WTC11 (cell line): Measurements from ENCODE around the gene RNF128. TPM values are rescaled to one million over a fixed set of nuclear protein-coding genes. Genes with fewer than 3 reads are reported as not detected.

ENCODE experiments used
- ATAC-seq: fragments of 200-7000 bp; cut with Tn5 transposase; 2 replicates; pipeline ENCODE4 v1.10.0; 2021; ENCODE audit warnings: mild to moderate bottlenecking, moderate library complexity
- Bru-seq: library from RNA; stranded (reverse); fragments of 400-500 nt; gene quantifications from one replicate; lab custom pipeline; 2021; lab: Mats Ljungman, UMichigan
- CTCF ChIA-PET: fragments of 300-600 bp; sonication (Branson Sonifier 250); formaldehyde crosslinking; loops from one replicate; lab custom pipeline; 2021; ENCODE audit warnings: antibody characterized with exemption; lab: Charles Lee
- POLR2A ChIA-PET: fragments of 350-600 bp; sonication (Branson Sonifier 250); formaldehyde crosslinking; loops from one replicate; lab custom pipeline; 2021; ENCODE audit warnings: antibody characterized with exemption; lab: Charles Lee
- DNase-seq: peaks from one replicate; pipeline ENCODE4 v3.0.0; 2021; ENCODE audit warnings: low spot score
- H3K27ac Mint-ChIP-seq: 2 replicates; pipeline ENCODE4 v1.8.0; 2021; ENCODE audit warnings: mixed read lengths
- H3K27me3 Mint-ChIP-seq: 2 replicates; pipeline ENCODE4 v1.8.0; 2021; ENCODE audit warnings: low read depth, mild to moderate bottlenecking, moderate library complexity, mixed read lengths
- H3K36me3 Mint-ChIP-seq: 2 replicates; pipeline ENCODE4 v1.8.0; 2021; ENCODE audit warnings: mixed read lengths
- H3K4me1 Mint-ChIP-seq: 2 replicates; pipeline ENCODE4 v1.8.0; 2022; ENCODE audit warnings: mixed read lengths
- H3K4me3 Mint-ChIP-seq: 2 replicates; pipeline ENCODE4 v1.8.0; 2021; ENCODE audit warnings: mild to moderate bottlenecking, moderate library complexity, mixed read lengths
- H3K9me3 Mint-ChIP-seq: 2 replicates; pipeline ENCODE4 v1.8.0; 2021; ENCODE audit warnings: mixed read lengths
- ESRRA ChIP-seq: sonication (generic); formaldehyde crosslinking; IDR thresholded peaks from 2 replicates; pipeline ENCODE4 v1.8.1; 2022; ENCODE audit warnings: mild to moderate bottlenecking, missing genetic modification reagents, borderline replicate concordance
- ETV6 ChIP-seq: sonication (generic); formaldehyde crosslinking; IDR thresholded peaks from 2 replicates; pipeline ENCODE4 v1.8.1; 2022; ENCODE audit warnings: mild to moderate bottlenecking, missing genetic modification reagents
- GABPB1 ChIP-seq: sonication (generic); formaldehyde crosslinking; IDR thresholded peaks from 2 replicates; pipeline ENCODE4 v1.8.1; 2023; ENCODE audit warnings: mild to moderate bottlenecking, missing genetic modification reagents
- JAZF1 ChIP-seq: fragments of 250-450 bp; sonication (Bioruptor Pico); IDR thresholded peaks from 2 replicates; pipeline ENCODE4 v1.9.0; 2021; ENCODE audit warnings: moderate library complexity, mild to moderate bottlenecking, inconsistent platforms
- OVOL2 ChIP-seq: fragments of 250-450 bp; sonication (Bioruptor Pico); IDR thresholded peaks from 2 replicates; pipeline ENCODE4 v1.9.0; 2021; ENCODE audit warnings: mild to moderate bottlenecking, borderline replicate concordance
- PRRX2 ChIP-seq: fragments of 250-450 bp; sonication (Bioruptor Pico); IDR thresholded peaks from 2 replicates; pipeline ENCODE4 v1.8.0; 2021; ENCODE audit warnings: mild to moderate bottlenecking
- SP1 ChIP-seq: sonication (generic); formaldehyde crosslinking; conservative IDR thresholded peaks from 2 replicates; pipeline ENCODE4 v1.8.1; 2022; ENCODE audit warnings: missing genetic modification reagents
- TCF7 ChIP-seq: sonication (generic); formaldehyde crosslinking; IDR thresholded peaks from 2 replicates; pipeline ENCODE4 v1.8.0; 2022; ENCODE audit warnings: mild to moderate bottlenecking, low read depth, missing genetic modification reagents, moderate library complexity
- ZNF416 ChIP-seq: fragments of 250-450 bp; sonication (Bioruptor Pico); IDR thresholded peaks from 2 replicates; pipeline ENCODE4 v1.9.0; 2021; ENCODE audit warnings: mild to moderate bottlenecking, inconsistent platforms
- ZNF423 ChIP-seq: fragments of 250-450 bp; sonication (Bioruptor Pico); IDR thresholded peaks from 2 replicates; pipeline ENCODE4 v2.1.2; 2022; ENCODE audit warnings: mild to moderate bottlenecking, moderate library complexity
- long read RNA-seq, 3 experiments: library from RNA in 1 of 3; library from capped mRNA in 1 of 3; library from polyadenylated mRNA in 1 of 3; unstranded in 2 of 3; stranded (forward) in 1 of 3; transcript quantifications; one replicate each; pipeline ENCODE4 v2.0.0, GENCODE V29; 2021
- total RNA-seq: library from RNA; stranded (reverse); gene quantifications from 3 replicates; pipeline ENCODE4 v1.2.3, GENCODE V29; 2021
- TF ChIP-seq, protein P1 (sequence below): sonication (generic); formaldehyde crosslinking; IDR thresholded peaks from 2 replicates; pipeline ENCODE4 v1.8.1; 2022; ENCODE audit warnings: mild to moderate bottlenecking, moderate library complexity, missing genetic modification reagents
- TF ChIP-seq, protein P2 (sequence below): sonication (generic); formaldehyde crosslinking; IDR thresholded peaks from 2 replicates; pipeline ENCODE4 v1.8.0; 2023; ENCODE audit warnings: mild to moderate bottlenecking, missing genetic modification reagents
- TF ChIP-seq, protein P3 (sequence below): sonication (generic); formaldehyde crosslinking; IDR thresholded peaks from 2 replicates; pipeline ENCODE4 v1.8.0; 2022; ENCODE audit warnings: mild to moderate bottlenecking, missing genetic modification reagents
- TF ChIP-seq, protein P4 (sequence below): sonication (generic); formaldehyde crosslinking; conservative IDR thresholded peaks from 2 replicates; pipeline ENCODE4 v1.8.1; 2022; ENCODE audit warnings: mild to moderate bottlenecking, missing genetic modification reagents
- TF ChIP-seq, protein P5 (sequence below): sonication (generic); formaldehyde crosslinking; IDR thresholded peaks from 2 replicates; pipeline ENCODE4 v1.8.0; 2022; ENCODE audit warnings: missing genetic modification reagents
- TF ChIP-seq, protein P6 (sequence below): fragments of 250-450 bp; sonication (Bioruptor Pico); IDR thresholded peaks from 2 replicates; pipeline ENCODE4 v1.9.0; 2021; ENCODE audit warnings: mild to moderate bottlenecking, borderline replicate concordance

The RNF128 gene, protein sequence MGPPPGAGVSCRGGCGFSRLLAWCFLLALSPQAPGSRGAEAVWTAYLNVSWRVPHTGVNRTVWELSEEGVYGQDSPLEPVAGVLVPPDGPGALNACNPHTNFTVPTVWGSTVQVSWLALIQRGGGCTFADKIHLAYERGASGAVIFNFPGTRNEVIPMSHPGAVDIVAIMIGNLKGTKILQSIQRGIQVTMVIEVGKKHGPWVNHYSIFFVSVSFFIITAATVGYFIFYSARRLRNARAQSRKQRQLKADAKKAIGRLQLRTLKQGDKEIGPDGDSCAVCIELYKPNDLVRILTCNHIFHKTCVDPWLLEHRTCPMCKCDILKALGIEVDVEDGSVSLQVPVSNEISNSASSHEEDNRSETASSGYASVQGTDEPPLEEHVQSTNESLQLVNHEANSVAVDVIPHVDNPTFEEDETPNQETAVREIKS
- total RNA-seq = 0.99 to 1.1 TPM (median 1.0 TPM) in 3 replicates
- percentile 29 among the genes with signal in this experiment for Bru-seq, nascent RNA
- long read RNA-seq, experiment 1, partial matches to known transcripts = 0 of 3 reads
- long read RNA-seq, experiment 1, other reads (novel, unspliced or antisense) = 1 of 3 reads
- long read RNA-seq, experiment 2, partial matches to known transcripts = 0 of 3 reads
- long read RNA-seq, experiment 2, other reads (novel, unspliced or antisense) = 0 of 3 reads
- long read RNA-seq, experiment 3 = 0 reads

DNA sequence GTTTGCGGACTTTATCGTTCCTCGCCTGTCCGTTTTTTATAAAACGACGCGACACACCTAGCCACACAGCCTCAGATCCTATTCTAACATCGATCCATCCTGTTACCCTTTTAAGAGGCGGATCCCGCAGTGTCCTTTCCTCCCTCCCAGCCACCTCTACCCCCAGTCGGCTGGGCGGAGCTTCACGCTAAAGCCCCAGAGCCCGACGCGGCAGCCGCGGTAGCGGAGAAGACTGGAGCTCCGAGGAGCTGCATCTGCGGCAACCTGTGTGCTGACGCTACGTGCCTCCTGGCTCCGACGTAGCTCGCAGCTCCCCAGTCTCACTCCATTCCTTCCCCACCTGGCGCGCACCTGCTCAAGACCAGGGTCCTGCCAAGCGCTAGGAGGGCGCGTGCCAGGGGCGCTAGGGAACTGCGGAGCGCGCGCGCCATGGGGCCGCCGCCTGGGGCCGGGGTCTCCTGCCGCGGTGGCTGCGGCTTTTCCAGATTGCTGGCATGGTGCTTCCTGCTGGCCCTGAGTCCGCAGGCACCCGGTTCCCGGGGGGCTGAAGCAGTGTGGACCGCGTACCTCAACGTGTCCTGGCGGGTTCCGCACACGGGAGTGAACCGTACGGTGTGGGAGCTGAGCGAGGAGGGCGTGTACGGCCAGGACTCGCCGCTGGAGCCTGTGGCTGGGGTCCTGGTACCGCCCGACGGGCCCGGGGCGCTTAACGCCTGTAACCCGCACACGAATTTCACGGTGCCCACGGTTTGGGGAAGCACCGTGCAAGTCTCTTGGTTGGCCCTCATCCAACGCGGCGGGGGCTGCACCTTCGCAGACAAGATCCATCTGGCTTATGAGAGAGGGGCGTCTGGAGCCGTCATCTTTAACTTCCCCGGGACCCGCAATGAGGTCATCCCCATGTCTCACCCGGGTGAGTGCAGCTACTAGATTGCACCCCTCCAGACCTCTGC, at the start of gene RNF128:
Gene RNF128, plus strand, starts transcription at position 217 of the 953 bp plus-strand sequence. Its CDS starts 213 bp downstream, at position 430.
- TF ChIP-seq ZNF423 (peak; percentile 81), SP1 (CRISPR knock-in tag) (0 out of 2 replicates have a peak, but pooled peaks have one; percentile 68), GABPB1 (0 out of 2 replicates have a peak, but pooled peaks have one; percentile 28), ESRRA (CRISPR knock-in tag) (no peak), TCF7 (no peak), ETV6 (0 out of 2 replicates have a peak, but pooled peaks have one; percentile 32)
- TF ChIP-seq, protein P1, sequence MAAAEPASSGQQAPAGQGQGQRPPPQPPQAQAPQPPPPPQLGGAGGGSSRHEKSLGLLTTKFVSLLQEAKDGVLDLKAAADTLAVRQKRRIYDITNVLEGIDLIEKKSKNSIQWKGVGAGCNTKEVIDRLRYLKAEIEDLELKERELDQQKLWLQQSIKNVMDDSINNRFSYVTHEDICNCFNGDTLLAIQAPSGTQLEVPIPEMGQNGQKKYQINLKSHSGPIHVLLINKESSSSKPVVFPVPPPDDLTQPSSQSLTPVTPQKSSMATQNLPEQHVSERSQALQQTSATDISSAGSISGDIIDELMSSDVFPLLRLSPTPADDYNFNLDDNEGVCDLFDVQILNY = 0 out of 2 replicates have a peak, but pooled peaks have one; percentile 39
- TF ChIP-seq, protein P2, sequence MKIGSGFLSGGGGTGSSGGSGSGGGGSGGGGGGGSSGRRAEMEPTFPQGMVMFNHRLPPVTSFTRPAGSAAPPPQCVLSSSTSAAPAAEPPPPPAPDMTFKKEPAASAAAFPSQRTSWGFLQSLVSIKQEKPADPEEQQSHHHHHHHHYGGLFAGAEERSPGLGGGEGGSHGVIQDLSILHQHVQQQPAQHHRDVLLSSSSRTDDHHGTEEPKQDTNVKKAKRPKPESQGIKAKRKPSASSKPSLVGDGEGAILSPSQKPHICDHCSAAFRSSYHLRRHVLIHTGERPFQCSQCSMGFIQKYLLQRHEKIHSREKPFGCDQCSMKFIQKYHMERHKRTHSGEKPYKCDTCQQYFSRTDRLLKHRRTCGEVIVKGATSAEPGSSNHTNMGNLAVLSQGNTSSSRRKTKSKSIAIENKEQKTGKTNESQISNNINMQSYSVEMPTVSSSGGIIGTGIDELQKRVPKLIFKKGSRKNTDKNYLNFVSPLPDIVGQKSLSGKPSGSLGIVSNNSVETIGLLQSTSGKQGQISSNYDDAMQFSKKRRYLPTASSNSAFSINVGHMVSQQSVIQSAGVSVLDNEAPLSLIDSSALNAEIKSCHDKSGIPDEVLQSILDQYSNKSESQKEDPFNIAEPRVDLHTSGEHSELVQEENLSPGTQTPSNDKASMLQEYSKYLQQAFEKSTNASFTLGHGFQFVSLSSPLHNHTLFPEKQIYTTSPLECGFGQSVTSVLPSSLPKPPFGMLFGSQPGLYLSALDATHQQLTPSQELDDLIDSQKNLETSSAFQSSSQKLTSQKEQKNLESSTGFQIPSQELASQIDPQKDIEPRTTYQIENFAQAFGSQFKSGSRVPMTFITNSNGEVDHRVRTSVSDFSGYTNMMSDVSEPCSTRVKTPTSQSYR = no peak
- TF ChIP-seq, protein P3, sequence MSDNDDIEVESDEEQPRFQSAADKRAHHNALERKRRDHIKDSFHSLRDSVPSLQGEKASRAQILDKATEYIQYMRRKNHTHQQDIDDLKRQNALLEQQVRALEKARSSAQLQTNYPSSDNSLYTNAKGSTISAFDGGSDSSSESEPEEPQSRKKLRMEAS (CRISPR knock-in tag) = no peak
- TF ChIP-seq, all 79 proteins: peak for 5
- peaks cover 9% of the 10 kb centered on the region for H3K4me1 Mint-ChIP-seq
- H3K27ac Mint-ChIP-seq = no peak within 1 kb of the TSS
- DNase-seq = peak; percentile 74
- no peaks in the 10 kb centered on the region for H3K36me3 Mint-ChIP-seq
- H3K9me3 Mint-ChIP-seq = no peaks in the 10 kb centered on the region
- peak within 1 kb of the TSS; percentile 78 for H3K4me3 Mint-ChIP-seq
- ChIA-PET POLR2A (interaction anchor here (1.2 kb wide), 1 partner anchor 233 kb away, joined by 5 read pairs; no protein-coding TSS in a partner anchor), CTCF (interaction anchor here (0.7 to 1.2 kb wide), 5 partner anchors 10 to 312 kb away, joined by 3 to 6 read pairs (median 3); no protein-coding TSS in a partner anchor)
- H3K27me3 Mint-ChIP-seq = peaks cover 63% of the 10 kb centered on the region
- peak; percentile 97 for ATAC-seq

DNA sequence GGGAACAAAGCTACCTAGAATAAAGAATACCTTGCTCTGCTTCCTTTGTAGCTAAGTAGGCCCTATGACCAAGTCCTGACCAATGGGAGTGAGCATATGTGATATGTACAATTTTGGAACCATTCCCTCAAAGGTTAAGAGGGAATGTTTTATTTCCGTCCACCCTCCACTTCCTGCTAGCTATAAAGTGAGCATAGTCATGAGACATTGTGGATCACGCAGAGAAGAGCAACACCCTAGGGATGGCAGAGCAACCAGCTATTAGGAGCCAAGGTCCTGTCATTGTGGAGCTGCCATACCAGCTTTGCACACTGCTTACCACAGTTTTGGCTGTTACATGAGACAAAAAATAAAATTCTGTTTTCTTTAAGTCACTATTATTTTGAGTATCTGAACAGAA, 45.8 kb upstream of the RNF128 start:
- H3K36me3 Mint-ChIP-seq = no peaks in the 10 kb centered on the region
- no peak for DNase-seq
- H3K4me3 Mint-ChIP-seq = no peak overlapping the region
- no peaks in the 10 kb centered on the region for H3K27me3 Mint-ChIP-seq
- CTCF ChIA-PET = no interaction called here
- no peak overlapping the region for H3K27ac Mint-ChIP-seq
- ATAC-seq = no peak
- POLR2A ChIA-PET = no interaction called here
- H3K9me3 Mint-ChIP-seq = peaks cover 6% of the 10 kb centered on the region; the same call in 1 of the 2 replicates
- peaks cover 4% of the 10 kb centered on the region for H3K4me1 Mint-ChIP-seq
- TF ChIP-seq, protein P4, sequence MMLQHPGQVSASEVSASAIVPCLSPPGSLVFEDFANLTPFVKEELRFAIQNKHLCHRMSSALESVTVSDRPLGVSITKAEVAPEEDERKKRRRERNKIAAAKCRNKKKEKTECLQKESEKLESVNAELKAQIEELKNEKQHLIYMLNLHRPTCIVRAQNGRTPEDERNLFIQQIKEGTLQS (CRISPR knock-in tag) = no peak
- TF ChIP-seq PRRX2 (CRISPR knock-in tag) (no peak), ZNF416 (CRISPR knock-in tag) (no peak), OVOL2 (CRISPR knock-in tag) (no peak), JAZF1 (no peak), ETV6 (no peak)
- TF ChIP-seq, protein P5, sequence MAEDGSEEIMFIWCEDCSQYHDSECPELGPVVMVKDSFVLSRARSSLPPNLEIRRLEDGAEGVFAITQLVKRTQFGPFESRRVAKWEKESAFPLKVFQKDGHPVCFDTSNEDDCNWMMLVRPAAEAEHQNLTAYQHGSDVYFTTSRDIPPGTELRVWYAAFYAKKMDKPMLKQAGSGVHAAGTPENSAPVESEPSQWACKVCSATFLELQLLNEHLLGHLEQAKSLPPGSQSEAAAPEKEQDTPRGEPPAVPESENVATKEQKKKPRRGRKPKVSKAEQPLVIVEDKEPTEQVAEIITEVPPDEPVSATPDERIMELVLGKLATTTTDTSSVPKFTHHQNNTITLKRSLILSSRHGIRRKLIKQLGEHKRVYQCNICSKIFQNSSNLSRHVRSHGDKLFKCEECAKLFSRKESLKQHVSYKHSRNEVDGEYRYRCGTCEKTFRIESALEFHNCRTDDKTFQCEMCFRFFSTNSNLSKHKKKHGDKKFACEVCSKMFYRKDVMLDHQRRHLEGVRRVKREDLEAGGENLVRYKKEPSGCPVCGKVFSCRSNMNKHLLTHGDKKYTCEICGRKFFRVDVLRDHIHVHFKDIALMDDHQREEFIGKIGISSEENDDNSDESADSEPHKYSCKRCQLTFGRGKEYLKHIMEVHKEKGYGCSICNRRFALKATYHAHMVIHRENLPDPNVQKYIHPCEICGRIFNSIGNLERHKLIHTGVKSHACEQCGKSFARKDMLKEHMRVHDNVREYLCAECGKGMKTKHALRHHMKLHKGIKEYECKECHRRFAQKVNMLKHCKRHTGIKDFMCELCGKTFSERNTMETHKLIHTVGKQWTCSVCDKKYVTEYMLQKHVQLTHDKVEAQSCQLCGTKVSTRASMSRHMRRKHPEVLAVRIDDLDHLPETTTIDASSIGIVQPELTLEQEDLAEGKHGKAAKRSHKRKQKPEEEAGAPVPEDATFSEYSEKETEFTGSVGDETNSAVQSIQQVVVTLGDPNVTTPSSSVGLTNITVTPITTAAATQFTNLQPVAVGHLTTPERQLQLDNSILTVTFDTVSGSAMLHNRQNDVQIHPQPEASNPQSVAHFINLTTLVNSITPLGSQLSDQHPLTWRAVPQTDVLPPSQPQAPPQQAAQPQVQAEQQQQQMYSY (CRISPR knock-in tag) = no peak
- TF ChIP-seq, protein P6, sequence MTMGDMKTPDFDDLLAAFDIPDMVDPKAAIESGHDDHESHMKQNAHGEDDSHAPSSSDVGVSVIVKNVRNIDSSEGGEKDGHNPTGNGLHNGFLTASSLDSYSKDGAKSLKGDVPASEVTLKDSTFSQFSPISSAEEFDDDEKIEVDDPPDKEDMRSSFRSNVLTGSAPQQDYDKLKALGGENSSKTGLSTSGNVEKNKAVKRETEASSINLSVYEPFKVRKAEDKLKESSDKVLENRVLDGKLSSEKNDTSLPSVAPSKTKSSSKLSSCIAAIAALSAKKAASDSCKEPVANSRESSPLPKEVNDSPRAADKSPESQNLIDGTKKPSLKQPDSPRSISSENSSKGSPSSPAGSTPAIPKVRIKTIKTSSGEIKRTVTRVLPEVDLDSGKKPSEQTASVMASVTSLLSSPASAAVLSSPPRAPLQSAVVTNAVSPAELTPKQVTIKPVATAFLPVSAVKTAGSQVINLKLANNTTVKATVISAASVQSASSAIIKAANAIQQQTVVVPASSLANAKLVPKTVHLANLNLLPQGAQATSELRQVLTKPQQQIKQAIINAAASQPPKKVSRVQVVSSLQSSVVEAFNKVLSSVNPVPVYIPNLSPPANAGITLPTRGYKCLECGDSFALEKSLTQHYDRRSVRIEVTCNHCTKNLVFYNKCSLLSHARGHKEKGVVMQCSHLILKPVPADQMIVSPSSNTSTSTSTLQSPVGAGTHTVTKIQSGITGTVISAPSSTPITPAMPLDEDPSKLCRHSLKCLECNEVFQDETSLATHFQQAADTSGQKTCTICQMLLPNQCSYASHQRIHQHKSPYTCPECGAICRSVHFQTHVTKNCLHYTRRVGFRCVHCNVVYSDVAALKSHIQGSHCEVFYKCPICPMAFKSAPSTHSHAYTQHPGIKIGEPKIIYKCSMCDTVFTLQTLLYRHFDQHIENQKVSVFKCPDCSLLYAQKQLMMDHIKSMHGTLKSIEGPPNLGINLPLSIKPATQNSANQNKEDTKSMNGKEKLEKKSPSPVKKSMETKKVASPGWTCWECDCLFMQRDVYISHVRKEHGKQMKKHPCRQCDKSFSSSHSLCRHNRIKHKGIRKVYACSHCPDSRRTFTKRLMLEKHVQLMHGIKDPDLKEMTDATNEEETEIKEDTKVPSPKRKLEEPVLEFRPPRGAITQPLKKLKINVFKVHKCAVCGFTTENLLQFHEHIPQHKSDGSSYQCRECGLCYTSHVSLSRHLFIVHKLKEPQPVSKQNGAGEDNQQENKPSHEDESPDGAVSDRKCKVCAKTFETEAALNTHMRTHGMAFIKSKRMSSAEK = no peak
